Measurements from ENCODE around the gene MAPK14. TPM values are rescaled to one million over a fixed set of nuclear protein-coding genes. Genes with fewer than 3 reads are reported as not detected.
"Not testable (repeated sequence)": the region's sequence is repeated elsewhere in the genome, so short reads cannot be mapped to it uniquely, and the experiment has no call there.

MAPK14 gene
- polyA plus RNA-seq, 3 donors: 50.1 to 56.3 (median 54.3) TPM

DNA sequence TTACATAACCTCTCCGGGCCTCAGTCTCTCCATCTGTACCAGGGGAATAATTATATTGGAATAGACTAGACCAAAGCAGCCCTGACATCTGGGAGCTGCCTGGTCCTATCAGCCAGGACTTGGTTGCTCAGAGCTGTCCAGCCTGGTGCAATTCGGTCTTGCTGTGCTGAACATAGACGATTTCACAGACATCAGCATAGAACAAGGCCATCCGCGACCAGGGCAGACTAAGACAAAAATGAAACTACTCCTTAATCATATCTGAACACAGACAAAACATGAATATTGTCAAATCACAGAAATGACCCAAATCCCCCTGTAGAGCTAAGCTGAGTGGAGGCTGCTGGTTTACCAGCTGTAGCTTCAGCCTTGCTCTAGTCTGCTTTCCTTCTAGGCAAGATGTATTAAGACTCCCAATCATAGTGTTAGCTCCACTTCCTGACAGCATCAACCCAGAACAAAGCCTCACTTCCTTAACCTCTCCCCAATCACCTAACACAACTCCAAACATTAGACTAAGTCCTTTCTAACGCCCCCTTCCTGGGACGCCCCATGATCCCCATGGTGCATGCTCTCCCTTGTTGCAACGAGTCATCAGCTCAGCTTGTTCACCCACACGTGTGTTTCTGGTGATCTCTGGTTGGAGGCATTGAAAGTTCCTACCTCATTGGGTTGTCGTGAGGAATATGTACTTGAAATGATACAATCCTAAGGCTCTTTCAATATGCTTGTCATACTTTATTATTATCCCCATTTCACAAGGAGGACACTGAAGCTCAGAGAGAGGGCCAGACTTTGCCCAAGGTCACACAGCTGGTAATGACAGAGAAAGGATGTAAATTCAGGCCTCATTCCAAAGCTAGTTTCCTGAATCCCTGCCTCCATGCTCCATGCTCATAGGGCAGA is 99.2 kb downstream of the MAPK14 start:
- DNase-seq (ENCODE audit: extremely low read depth in 1 of 11, low read depth in 9 of 11, low spot score in 4 of 11): no peak

DNA sequence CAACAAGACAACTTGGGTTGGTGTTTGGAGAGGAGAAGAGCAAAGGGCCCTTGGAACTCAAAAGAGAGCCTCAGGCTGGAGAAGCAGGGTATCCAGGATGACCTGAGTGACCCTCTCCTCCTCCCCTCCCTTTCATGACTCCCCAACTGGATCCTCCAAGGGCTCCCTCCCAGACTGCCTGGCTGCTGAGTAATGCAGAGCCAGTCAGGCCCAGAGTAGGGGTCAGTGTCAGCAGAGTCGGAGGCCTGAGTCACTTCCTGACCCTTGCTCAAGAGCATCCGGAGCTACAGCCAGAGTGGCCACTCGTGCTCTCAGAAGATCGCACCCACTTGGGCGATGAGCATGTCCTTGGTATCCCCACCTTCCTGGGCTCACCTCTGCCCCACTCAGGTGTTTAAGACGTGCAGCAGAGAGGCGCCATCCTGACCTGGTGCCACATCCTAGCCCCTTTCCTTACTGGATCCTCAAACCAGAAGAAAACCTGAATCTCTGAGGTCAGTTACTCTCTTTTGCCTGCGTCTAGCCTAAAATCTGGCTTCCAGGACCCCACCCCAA is 99.9 kb downstream of the MAPK14 start:
- DNase-seq (ENCODE audit: extremely low read depth in 1 of 11, low read depth in 9 of 11, low spot score in 4 of 11): no peak

DNA sequence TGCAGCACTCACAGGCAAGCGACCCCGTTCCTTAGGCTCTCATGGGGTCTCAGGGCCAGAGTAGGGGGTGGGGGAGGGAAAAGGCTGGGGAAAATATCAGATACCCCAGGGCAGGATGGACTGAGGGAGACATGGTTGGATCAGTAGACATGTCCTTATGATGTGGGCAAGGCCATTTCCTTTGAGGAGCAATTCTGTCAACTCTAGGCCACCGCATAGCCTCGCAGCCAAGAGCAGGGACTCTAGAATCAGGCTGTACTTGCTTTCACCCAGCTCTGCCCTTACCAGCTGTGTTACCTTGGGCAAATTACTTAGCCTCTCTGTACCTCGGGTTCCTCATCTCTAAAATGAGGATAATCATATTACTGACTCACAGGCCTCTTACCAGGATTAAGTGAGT is 100.5 kb downstream of the MAPK14 start:
- DNase-seq (ENCODE audit: extremely low read depth in 1 of 11, low read depth in 9 of 11, low spot score in 4 of 11): no peak

DNA sequence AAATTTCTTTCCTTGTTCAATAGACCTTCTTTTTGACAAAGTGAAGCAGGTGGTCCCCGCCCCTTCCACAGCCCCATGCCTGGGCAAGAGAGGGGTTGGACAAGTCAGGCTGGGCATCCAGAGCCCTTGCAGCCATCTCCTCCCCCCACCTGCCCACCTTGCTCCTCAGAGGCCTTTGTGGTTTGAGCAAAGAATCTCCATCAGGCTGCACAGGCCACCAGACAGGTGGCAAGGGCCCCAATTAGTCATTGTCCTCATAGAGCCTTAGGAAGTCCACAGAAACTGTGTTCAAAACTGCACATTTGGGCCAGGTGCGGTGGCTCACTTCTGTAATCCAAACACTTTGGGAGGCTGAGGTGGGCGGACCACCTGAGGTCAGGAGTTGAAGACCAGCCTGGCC is 101.2 kb downstream of the MAPK14 start:
- DNase-seq (ENCODE audit: extremely low read depth in 1 of 11, low read depth in 9 of 11, low spot score in 4 of 11): no peak

DNA sequence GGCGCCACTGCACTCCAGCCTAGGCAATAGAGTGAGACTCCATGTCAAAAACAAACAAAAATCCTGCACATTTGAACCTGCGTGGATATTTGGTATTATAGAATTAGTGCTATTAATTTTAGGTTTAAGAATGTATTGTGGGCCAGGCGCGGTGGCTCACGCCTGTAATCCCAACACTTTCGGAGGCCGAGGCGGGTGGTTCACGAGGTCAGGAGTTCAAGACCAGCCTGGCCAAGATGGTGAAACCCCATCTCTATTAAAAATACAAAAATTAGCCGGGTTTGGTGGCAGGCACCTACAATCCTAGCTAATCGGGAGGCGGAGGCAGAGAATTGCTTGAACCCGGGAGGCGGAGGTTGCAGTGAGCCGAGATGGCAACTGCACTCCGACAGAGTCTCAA is 101.7 kb downstream of the MAPK14 start:
- DNase-seq (ENCODE audit: extremely low read depth in 1 of 11, low read depth in 9 of 11, low spot score in 4 of 11): not testable (repeated sequence)

DNA sequence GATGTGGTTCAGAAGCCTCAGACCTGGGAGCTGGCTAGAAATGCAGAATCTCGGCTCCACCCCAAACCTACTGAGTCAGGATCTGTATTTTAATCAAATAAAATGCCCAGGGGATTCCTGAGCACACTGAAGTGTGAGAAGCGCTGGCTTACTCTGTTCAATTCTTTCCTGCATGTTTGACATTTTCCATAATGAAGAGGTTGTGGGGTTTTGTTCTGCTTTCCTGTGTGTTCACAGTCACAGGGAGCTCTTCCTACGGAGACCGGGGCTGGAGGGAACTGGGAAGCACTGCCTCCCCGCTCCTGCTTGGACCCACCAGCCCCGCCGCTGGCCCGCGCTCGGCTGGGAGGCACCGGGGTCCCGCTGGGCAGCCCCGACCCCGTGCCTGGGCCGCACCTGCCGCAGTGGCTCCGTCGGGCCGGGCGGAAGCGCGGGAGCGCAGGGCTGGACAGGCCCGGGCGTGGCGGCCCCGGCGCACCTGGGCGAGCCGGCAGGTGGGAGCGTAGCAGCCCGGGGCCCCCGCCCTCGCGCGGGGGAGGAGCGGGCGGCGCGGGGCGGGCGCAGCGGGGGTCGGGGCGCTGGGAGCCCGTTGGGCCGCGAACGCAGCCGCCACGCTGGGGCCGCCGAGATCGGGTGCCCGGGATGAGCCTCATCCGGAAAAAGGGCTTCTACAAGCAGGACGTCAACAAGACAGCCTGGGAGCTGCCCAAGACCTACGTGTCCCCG is 102.5 kb downstream of the MAPK14 start, which contains the start of gene MAPK13:
Gene MAPK13, plus strand, starts transcription at position 573 of the 726 bp plus-strand sequence. Its CDS starts 70 bp downstream, at position 643.
- DNase-seq (ENCODE audit: extremely low read depth in 1 of 11, low read depth in 9 of 11, low spot score in 4 of 11): no peak

DNA sequence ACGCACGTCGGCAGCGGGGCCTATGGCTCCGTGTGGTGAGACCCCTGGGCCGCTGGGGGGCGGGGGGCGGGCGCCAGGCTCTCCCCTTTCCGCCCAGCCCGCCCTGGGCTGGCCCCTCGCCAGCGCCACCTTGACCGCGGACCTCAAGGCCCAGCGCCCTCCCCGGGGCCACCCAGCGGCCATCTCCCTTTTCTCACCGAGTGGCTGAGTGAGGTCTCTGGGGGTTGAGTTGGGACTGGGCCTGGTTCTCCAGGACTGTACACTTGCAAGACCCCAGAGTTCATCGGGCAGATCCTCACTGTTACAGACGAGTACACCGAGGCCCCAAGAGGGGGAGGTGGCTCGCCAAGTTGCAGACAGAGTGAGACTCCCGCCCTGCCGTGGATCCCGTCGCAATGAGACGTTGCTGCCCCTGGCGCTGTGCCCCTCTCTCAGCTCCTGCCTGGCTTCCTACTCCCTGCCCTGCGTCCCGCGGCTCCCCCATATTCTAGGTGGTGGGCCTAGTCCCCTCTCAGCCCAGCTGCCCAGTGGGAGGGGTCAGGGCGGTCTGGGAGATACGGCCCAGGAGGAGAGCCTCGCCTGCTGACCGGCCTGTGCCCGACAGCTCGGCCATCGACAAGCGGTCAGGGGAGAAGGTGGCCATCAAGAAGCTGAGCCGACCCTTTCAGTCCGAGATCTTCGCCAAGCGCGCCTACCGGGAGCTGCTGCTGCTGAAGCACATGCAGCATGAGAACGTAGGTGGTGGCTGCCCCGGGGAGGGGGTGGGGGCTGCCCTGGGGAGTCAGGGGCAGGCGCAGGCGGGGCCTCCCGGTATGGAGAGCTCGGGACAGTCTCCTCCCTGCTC is 103.3 kb downstream of the MAPK14 start:
- peak in 4 of 11 donors; percentile 16 to 39 (median 34) for DNase-seq (ENCODE audit: extremely low read depth in 1 of 11, low read depth in 9 of 11, low spot score in 4 of 11)

DNA sequence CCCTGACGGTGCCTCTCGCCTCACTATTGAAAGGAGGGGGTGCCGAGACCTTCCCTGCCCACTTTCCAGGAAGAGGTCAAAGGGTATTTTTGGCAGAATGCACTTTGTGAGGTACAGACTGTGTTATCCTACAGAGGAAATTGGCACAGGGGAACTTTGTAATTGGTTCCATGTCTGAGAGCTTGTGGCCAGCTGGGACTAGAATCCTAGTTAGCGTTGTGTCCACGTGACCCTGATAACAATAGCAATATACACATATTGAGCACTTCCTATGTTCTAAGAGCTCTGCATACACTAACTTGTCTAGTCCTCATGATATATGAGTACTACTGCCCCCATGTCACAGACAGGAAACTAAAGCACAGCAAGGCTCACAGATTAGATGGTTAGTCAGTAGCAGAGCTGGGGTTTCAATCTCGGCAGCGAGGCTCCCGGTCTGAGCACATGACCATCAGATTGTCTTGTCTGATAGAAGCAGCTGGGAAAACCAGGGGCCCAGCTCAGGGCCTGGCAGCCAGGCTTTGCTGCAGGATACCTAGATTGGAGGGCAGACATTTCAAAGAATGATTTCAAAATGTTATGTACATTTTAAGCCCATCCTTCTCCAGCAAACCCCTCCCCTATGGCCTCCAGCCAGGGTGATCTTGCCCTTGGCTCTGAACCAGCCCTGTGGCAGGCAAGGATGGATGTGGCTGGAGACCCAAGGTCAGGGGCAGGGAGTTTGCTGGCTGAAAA is 104.1 kb downstream of the MAPK14 start:
- DNase-seq (ENCODE audit: extremely low read depth in 1 of 11, low read depth in 9 of 11, low spot score in 4 of 11): peak in 9 of 11 donors; percentile 44 to 65 (median 53)

DNA sequence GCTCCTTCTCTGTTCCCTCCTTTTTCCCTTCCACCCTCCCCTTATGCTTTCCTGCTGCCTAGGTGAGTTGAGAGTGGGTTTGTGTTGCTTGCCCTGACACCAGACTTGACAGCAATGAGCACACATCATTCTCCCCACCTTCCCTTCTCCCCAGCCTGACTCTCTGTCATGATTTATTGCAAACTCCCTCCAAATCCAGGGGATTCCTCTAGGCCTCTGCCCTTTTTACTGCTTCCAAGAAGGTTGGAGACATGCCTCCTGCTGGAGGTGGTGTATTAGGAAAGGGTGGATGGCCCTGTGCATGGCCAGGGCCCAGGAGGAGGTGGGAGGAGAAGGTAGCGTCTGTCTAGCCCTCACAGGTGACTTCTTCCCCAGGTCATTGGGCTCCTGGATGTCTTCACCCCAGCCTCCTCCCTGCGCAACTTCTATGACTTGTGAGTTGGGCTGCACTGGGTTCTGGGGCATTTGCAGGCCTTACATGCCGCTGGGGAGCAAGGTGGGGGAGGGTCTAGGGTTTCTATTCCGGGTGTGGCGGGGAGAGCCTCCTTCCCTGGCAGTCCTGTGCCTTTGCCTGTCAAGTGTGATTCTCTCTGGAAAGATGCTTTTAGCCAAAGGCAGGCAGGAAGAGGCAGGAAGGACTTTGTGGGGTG is 104.8 kb downstream of the MAPK14 start:
- DNase-seq (ENCODE audit: extremely low read depth in 1 of 11, low read depth in 9 of 11, low spot score in 4 of 11): no peak

DNA sequence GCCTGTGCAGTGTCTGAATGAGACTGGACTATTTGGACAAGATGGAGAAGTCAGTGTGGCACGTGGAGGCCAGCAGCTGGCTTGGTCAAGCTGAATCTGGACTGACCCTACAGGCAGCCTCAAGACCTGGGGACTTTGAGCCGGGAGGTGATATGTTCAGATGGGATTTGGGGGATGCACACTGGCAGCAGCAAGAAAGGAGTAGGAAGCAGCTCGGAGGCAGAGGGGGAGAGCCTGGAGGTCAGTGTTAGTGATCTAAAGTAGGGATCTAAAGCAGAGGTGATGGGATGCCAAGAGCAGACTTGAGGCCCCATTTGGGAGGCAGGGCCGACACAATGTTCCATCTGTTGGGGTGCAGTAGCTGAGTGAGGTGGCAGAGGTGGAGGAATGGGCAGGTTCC is 105.5 kb downstream of the MAPK14 start:
- no peak for DNase-seq (ENCODE audit: extremely low read depth in 1 of 11, low read depth in 9 of 11, low spot score in 4 of 11)

DNA sequence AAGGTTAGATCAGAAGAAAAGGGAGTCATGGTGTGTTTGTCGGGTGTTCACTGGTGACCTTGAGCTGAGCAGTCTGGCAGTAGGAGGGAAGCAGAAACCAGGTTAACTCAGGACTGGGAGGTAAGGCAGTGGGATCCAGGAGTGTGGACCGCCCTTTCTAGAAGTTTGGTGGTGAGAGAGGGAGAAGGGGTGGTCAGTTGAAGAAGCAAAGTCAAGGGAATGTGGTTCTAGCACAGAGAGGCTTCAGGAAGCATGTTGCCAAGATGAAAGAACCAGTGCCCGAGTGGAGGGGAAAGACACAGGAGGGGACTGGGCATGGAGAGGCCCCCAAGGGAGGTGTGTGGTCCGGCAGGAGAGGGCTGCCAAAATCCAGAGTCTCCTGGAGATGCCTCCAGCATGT is 106.3 kb downstream of the MAPK14 start:
- no peak for DNase-seq (ENCODE audit: extremely low read depth in 1 of 11, low read depth in 9 of 11, low spot score in 4 of 11)

DNA sequence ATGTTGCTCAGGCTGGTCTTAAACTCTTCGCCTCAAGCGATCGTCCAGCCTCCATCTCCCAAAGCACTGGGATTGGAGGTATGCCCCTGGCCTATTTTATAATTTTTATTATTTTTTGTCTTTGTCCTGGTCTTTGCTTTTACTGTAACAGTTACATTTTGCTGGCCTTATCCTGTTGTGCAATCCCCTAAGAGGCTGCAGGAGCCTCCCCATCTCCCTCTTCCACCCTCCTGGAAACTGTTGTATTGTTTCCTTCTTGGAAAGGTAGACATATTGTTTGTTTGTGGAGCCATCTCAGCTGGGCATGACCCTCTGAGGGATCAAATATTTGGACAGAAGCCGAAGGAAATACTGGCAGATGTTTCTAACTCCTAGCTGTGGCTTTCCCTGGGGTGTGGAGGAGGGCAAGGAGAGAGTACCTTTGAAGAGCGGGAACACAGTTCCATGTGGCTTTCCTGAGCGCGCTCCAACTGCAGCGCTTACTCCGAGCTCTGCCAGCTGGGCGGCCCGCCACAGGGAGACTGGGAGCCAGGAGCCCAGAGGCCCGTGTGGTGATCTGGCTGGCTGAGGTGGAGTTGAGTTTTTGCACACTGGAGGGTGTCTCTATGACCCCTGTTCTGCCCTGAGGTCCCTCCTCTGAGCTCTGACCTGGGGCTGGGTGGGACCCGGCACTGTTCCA is 107.6 kb downstream of the MAPK14 start:
- DNase-seq (ENCODE audit: extremely low read depth in 1 of 11, low read depth in 9 of 11, low spot score in 4 of 11): no peak

DNA sequence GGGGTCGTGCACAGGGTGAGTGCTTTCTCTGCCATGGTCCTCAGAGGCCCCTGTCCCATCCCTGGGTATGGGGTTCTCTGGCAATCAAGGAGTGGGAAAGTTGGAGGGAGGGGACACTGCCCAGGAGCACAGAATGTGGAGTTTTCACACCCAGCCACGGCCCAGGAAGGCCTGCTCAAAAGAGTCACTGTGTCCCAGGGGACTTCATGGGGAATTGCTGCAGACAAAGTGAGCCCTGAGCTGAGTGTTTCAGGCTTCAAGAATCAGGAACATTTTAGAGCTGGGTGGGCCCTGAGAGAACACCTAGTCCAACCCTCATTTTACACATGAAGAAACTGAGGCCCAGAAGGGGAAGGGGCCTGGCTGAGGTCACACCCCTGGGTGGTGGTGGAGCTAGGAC is 108.4 kb downstream of the MAPK14 start:
- no peak for DNase-seq (ENCODE audit: extremely low read depth in 1 of 11, low read depth in 9 of 11, low spot score in 4 of 11)

DNA sequence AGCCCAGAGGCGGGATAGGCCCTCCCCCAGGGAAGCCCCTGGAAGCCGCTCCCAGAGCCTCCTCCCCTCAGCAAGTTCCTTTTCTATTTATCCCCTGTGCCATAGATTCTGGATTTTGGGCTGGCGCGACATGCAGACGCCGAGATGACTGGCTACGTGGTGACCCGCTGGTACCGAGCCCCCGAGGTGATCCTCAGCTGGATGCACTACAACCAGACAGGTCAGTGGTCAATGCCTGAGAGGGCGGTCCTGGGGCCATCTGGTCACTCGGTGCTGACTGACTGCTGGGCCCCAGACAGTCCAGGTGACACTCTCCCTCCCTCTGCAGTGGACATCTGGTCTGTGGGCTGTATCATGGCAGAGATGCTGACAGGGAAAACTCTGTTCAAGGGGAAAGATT is 108.9 kb downstream of the MAPK14 start:
- DNase-seq (ENCODE audit: extremely low read depth in 1 of 11, low read depth in 9 of 11, low spot score in 4 of 11): no peak

DNA sequence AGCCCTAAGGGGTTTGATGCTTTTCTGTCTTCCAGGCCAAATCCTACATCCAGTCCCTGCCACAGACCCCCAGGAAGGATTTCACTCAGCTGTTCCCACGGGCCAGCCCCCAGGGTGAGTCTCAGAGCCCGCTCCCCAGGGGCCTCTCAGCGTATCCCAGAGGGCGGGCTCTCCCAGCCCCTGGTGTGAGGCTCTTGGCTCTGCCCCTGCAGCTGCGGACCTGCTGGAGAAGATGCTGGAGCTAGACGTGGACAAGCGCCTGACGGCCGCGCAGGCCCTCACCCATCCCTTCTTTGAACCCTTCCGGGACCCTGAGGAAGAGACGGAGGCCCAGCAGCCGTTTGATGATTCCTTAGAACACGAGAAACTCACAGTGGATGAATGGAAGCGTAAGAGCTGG is 111.1 kb downstream of the MAPK14 start:
- DNase-seq (ENCODE audit: extremely low read depth in 1 of 11, low read depth in 9 of 11, low spot score in 4 of 11): no peak

DNA sequence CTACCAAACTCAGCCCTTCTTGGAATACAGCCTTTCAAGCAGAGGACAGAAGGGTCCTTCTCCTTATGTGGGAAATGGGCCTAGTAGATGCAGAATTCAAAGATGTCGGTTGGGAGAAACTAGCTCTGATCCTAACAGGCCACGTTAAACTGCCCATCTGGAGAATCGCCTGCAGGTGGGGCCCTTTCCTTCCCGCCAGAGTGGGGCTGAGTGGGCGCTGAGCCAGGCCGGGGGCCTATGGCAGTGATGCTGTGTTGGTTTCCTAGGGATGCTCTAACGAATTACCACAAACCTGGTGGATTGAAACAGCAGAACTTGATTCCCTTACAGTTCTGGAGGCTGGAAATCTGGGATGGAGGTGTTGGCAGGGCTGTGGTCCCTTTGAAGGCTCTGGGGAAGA is 111.8 kb downstream of the MAPK14 start:
- no peak for DNase-seq (ENCODE audit: extremely low read depth in 1 of 11, low read depth in 9 of 11, low spot score in 4 of 11)

DNA sequence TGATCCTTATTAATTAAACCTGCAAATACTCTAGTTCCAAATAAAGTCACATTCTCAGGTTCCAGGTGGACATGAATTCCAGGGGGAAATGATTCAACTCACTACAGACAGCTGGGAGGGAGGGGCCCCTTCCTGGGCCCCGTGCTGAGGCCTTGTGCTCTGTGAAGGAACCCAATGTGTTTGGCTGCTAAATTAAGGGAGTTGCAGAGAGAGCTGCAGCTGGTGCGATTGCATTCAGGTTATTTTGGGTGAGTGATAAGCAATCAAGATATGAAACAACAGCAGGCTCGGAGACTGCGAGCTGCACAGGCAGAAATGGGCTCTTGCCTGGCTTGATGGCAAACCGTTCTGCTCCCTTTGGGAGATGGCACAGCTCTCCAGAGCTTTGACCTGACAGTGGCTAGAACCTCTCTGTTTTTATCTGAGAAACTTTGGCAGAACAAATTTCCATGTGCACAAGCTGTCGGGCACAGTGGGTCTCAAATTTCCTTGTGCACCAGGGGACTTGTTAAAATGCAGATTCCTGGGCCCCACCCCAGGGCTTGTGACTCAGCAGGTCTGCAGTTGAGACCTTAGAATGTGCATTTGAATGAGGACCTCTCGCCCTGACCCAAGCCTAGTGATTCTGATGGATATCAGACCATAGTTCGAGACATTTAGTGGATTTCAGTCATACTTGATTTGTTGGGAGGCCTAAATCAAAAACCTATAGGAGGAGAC is 112.5 kb downstream of the MAPK14 start:
- no peak for DNase-seq (ENCODE audit: extremely low read depth in 1 of 11, low read depth in 9 of 11, low spot score in 4 of 11)

Data from renal cortex interstitium (tissue), 11 donors.